ENCODE measurements around the gene CTNNA2. TPM values are rescaled to one million over a fixed set of nuclear protein-coding genes. Genes with fewer than 3 reads are reported as not detected.

CTNNA2 gene
- total and polyA plus RNA-seq, 5 donors: 0.08 to 0.42 (median 0.11) TPM; not detected in 1

GRCh38 chr2:80467262-80467811, 954.5 kb downstream of the CTNNA2 start:
- Histone ChIP-seq H3K27me3 (ENCODE audit: control insufficient read depth, insufficient read depth) (no peaks in the 10 kb centered on the region), H3K4me1 (ENCODE audit: control insufficient read depth, insufficient read depth, low read length) (no peaks in the 10 kb centered on the region), H3K9me3 (ENCODE audit: control insufficient read depth, low read length) (no peaks in the 10 kb centered on the region), H3K27ac (ENCODE audit: low read length) (no peak overlapping the region), H3K4me3 (ENCODE audit: low read length) (no peak overlapping the region)
- intact Hi-C loops (cut with DNase I): no loop called here
- no peak for DNase-seq
- WGBS: 88% methylated on average over 3 of the region's 3 CpGs
- ATAC-seq: no peak

GRCh38 chr2:80469428-80469827, 956.6 kb downstream of the CTNNA2 start:
- intact Hi-C loops (cut with DNase I): no loop called here
- Histone ChIP-seq H3K4me3 (ENCODE audit: low read length) (no peak overlapping the region), H3K4me1 (ENCODE audit: control insufficient read depth, insufficient read depth, low read length) (no peaks in the 10 kb centered on the region), H3K27me3 (ENCODE audit: control insufficient read depth, insufficient read depth) (no peaks in the 10 kb centered on the region), H3K27ac (ENCODE audit: low read length) (no peak overlapping the region), H3K9me3 (ENCODE audit: control insufficient read depth, low read length) (no peaks in the 10 kb centered on the region)
- DNase-seq: no peak
- ATAC-seq: no peak
- 69% methylated on average over 1 of the region's 1 CpG for WGBS

- H3K4me1 ChIP-seq (ENCODE audit: control insufficient read depth, insufficient read depth, low read length): no peaks in the 10 kb centered on the region
- no peak for ATAC-seq
- no peak for DNase-seq
- H3K4me3 ChIP-seq (ENCODE audit: low read length): no peak overlapping the region
- WGBS: 77% methylated on average over 5 of the region's 5 CpGs
- no peak overlapping the region for H3K27ac ChIP-seq (ENCODE audit: low read length)
- no peaks in the 10 kb centered on the region for H3K27me3 ChIP-seq (ENCODE audit: control insufficient read depth, insufficient read depth)
- intact Hi-C loops (cut with DNase I): no loop called here
- no peaks in the 10 kb centered on the region for H3K9me3 ChIP-seq (ENCODE audit: control insufficient read depth, low read length)
Observed at GRCh38 chr2:80473069-80473468, 960.2 kb downstream of the CTNNA2 start.

- no peak overlapping the region for H3K27ac ChIP-seq (ENCODE audit: low read length)
- 63% methylated on average over 1 of the region's 1 CpG for WGBS
- H3K4me1 ChIP-seq (ENCODE audit: control insufficient read depth, insufficient read depth, low read length): no peaks in the 10 kb centered on the region
- intact Hi-C loops (cut with DNase I): no loop called here
- no peaks in the 10 kb centered on the region for H3K27me3 ChIP-seq (ENCODE audit: control insufficient read depth, insufficient read depth)
- DNase-seq (no peak), ATAC-seq (no peak)
- H3K4me3 ChIP-seq (ENCODE audit: low read length): no peak overlapping the region
- H3K9me3 ChIP-seq (ENCODE audit: control insufficient read depth, low read length): no peaks in the 10 kb centered on the region
Observed at GRCh38 chr2:80473796-80474195, 960.9 kb downstream of the CTNNA2 start.

DNA sequence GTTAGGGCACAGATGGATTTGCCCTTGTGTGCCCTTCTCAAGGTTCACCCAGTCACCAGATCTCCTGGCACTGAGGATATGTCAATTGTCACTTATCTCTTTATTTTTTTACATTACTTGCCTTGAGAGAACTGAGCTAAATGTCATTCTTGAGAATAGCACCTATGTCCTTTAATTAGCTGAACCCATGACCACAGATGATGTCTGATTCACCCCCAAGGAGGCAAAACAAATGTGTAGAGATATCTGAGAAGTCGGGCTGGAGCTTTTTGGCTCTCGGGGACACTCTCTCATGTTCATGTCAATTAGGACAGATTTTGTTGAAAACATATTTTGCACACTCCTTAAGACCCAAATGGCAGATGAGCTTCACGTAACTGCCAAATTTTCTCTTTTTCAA, 963.1 kb downstream of the CTNNA2 start:
- 47% methylated on average over 3 of the region's 3 CpGs for WGBS
- ATAC-seq: no peak

GRCh38 chr2:80476535-80477117, 963.8 kb downstream of the CTNNA2 start:
- Histone ChIP-seq H3K4me3 (ENCODE audit: low read length) (no peak overlapping the region), H3K27me3 (ENCODE audit: control insufficient read depth, insufficient read depth) (no peaks in the 10 kb centered on the region), H3K9me3 (ENCODE audit: control insufficient read depth, low read length) (no peaks in the 10 kb centered on the region), H3K4me1 (ENCODE audit: control insufficient read depth, insufficient read depth, low read length) (no peaks in the 10 kb centered on the region), H3K27ac (ENCODE audit: low read length) (no peak overlapping the region)
- no peak for ATAC-seq
- DNase-seq: no peak
- WGBS: 21% methylated on average over 2 of the region's 2 CpGs
- intact Hi-C loops (cut with DNase I): no loop called here

More for the DNA sequence above, 963.1 kb downstream of the CTNNA2 start:
- Histone ChIP-seq H3K4me3 (ENCODE audit: low read length) (no peak overlapping the region), H3K9me3 (ENCODE audit: control insufficient read depth, low read length) (no peaks in the 10 kb centered on the region), H3K4me1 (ENCODE audit: control insufficient read depth, insufficient read depth, low read length) (no peaks in the 10 kb centered on the region), H3K27me3 (ENCODE audit: control insufficient read depth, insufficient read depth) (no peaks in the 10 kb centered on the region), H3K27ac (ENCODE audit: low read length) (no peak overlapping the region)
- DNase-seq: no peak
- intact Hi-C loops (cut with DNase I): no loop called here

GRCh38 chr2:80482276-80482675, 969.4 kb downstream of the CTNNA2 start:
- no peaks in the 10 kb centered on the region for H3K4me1 ChIP-seq (ENCODE audit: control insufficient read depth, insufficient read depth, low read length)
- WGBS: 66% methylated on average over 3 of the region's 3 CpGs
- intact Hi-C loops (cut with DNase I): no loop called here
- ATAC-seq (no peak), DNase-seq (no peak)
- no peak overlapping the region for H3K4me3 ChIP-seq (ENCODE audit: low read length)
- H3K27me3 ChIP-seq (ENCODE audit: control insufficient read depth, insufficient read depth): no peaks in the 10 kb centered on the region
- H3K9me3 ChIP-seq (ENCODE audit: control insufficient read depth, low read length): no peaks in the 10 kb centered on the region
- H3K27ac ChIP-seq (ENCODE audit: low read length): peak overlapping the region; percentile 27

- H3K4me1 ChIP-seq (ENCODE audit: control insufficient read depth, insufficient read depth, low read length): no peaks in the 10 kb centered on the region
- no peaks in the 10 kb centered on the region for H3K9me3 ChIP-seq (ENCODE audit: control insufficient read depth, low read length)
- no peaks in the 10 kb centered on the region for H3K27me3 ChIP-seq (ENCODE audit: control insufficient read depth, insufficient read depth)
- no peak overlapping the region for H3K27ac ChIP-seq (ENCODE audit: low read length)
- ATAC-seq (no peak), DNase-seq (no peak)
- 44% methylated on average over 3 of the region's 3 CpGs for WGBS
- intact Hi-C loops (cut with DNase I): no loop called here
- no peak overlapping the region for H3K4me3 ChIP-seq (ENCODE audit: low read length)
Observed at GRCh38 chr2:80489717-80490116, 976.9 kb downstream of the CTNNA2 start.

- Histone ChIP-seq H3K27ac (ENCODE audit: low read length) (no peak overlapping the region), H3K4me1 (ENCODE audit: control insufficient read depth, insufficient read depth, low read length) (no peaks in the 10 kb centered on the region), H3K9me3 (ENCODE audit: control insufficient read depth, low read length) (no peaks in the 10 kb centered on the region), H3K4me3 (ENCODE audit: low read length) (no peak overlapping the region), H3K27me3 (ENCODE audit: control insufficient read depth, insufficient read depth) (no peaks in the 10 kb centered on the region)
- ATAC-seq: no peak
- intact Hi-C loops (cut with DNase I): no loop called here
- WGBS: 90% methylated on average over 4 of the region's 4 CpGs
- DNase-seq: no peak
Observed at GRCh38 chr2:80490964-80491363, 978.1 kb downstream of the CTNNA2 start.

DNA sequence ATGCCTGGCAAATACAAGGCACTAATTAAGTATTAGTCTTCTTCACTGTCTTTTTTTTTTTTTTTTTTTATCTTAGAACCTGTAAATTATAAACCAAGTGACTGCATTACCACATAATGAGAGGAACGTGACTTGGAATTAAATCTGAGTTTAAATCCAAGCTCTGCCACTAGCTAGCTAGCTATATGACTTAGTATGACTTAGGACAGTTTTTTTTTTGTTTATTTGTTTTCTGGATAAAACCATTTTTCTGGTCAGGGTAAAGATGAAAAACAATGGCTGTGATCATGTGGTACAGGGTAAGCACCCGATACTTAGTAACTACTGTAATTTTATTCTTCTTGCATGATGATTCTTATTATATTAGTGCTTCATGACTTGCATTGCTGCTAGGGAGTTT, 983.5 kb downstream of the CTNNA2 start:
- intact Hi-C loops (cut with DNase I): loop anchor here in 3 of 4 donors (5.0 kb wide), 3 partner anchors 164 to 424 kb away; no protein-coding TSS in a partner anchor
- H3K27ac ChIP-seq (ENCODE audit: low read length): no peak overlapping the region
- DNase-seq (no peak), ATAC-seq (no peak)
- H3K4me1 ChIP-seq (ENCODE audit: control insufficient read depth, insufficient read depth, low read length): no peaks in the 10 kb centered on the region
- no peak overlapping the region for H3K4me3 ChIP-seq (ENCODE audit: low read length)
- no peaks in the 10 kb centered on the region for H3K9me3 ChIP-seq (ENCODE audit: control insufficient read depth, low read length)
- H3K27me3 ChIP-seq (ENCODE audit: control insufficient read depth, insufficient read depth): no peaks in the 10 kb centered on the region
- 89% methylated on average over 2 of the region's 2 CpGs for WGBS

DNA sequence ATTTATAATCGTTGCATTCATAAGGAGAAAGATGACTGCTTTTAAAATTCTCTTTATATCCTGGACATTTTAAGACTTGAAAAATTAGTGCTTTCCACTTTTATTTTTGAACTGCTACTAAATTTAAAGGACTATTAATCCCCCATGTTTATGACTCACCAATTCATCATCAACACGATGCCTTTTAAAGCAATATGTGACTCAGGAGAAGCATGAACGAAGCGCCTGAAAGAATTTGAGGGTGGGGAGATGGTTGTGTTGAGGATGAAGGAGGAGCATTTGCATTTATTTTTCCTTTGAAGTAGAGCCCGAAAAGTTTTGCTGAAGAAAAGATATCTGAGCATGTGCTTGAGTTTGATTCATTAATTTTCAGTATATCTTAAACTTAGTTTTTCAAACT, 983.9 kb downstream of the CTNNA2 start:
- Histone ChIP-seq H3K4me3 (ENCODE audit: low read length) (no peak overlapping the region), H3K27ac (ENCODE audit: low read length) (no peak overlapping the region), H3K27me3 (ENCODE audit: control insufficient read depth, insufficient read depth) (no peaks in the 10 kb centered on the region), H3K4me1 (ENCODE audit: control insufficient read depth, insufficient read depth, low read length) (no peaks in the 10 kb centered on the region), H3K9me3 (ENCODE audit: control insufficient read depth, low read length) (no peaks in the 10 kb centered on the region)
- DNase-seq: no peak
- no peak for ATAC-seq
- whole genome bisulfite sequencing: 72% methylated on average over 5 of the region's 5 CpGs
- intact Hi-C loops (cut with DNase I): loop anchor here in 3 of 4 donors (5.0 kb wide), 3 partner anchors 164 to 424 kb away; no protein-coding TSS in a partner anchor
